ENCODE results near the gene CFHR5. TPM values are rescaled to one million over a fixed set of nuclear protein-coding genes. Genes with fewer than 3 reads are reported as not detected.

CFHR5 gene
- total and polyA plus RNA-seq, 4 donors = not detected

DNA sequence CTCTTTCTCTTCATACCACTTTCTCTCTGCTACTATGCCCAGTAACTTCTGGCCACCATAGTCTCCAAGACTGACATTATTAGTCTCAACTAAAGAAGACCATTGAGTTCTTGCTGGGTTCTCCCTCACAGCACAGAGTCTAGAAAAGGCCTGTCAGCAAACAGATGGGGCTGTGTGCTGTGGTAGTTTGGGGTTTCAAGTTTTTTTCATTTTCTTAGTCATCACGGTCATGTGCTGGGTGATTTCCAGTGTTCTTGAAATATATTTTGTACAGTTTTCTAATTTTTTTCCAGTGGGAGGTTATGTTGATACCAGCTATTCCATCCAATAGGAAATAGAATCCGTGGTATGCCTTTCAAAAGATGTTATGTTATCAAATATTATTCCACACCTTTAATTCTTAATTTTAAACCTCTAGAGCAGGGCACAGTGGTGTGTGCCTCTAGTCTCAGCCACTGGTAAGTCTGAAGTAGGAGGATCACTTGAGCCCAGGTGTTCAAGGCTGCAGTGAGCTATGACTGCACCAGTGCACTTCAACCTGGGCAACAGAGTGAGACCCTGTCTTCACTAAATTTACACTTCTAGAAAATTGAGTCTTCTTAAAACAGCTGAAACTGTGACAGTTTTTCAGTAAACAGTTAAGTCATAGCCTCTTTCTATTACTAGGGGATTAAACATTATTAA, 25.5 kb upstream of the CFHR5 start:
- 68 to 84% methylated on average over 2 of the region's 2 CpGs for WGBS, 2 donors
- Histone ChIP-seq H3K9me3 (ENCODE audit: control insufficient read depth in 4 of 4, insufficient read depth in 3 of 4, low read length in 3 of 4) (peaks cover 0 to 5% (median 0%) of the 10 kb centered on the region in 4 donors), H3K36me3 (ENCODE audit: control insufficient read depth in 4 of 4, insufficient read depth in 4 of 4, low read length in 4 of 4) (no peaks in the 10 kb centered on the region), H3K4me3 (no peak overlapping the region), H3K9ac (ENCODE audit: insufficient read depth in 1 of 2, low read length in 2 of 2) (no peak overlapping the region), H3K27me3 (ENCODE audit: control insufficient read depth in 3 of 3, insufficient read depth in 3 of 3, low read length in 2 of 3) (no peaks in the 10 kb centered on the region), H3K4me1 (ENCODE audit: control insufficient read depth in 5 of 5, insufficient read depth in 5 of 5, low read length in 5 of 5) (no peaks in the 10 kb centered on the region), H3K27ac (ENCODE audit: low read depth in 1 of 2, low read length in 1 of 2) (no peak overlapping the region)
- TF ChIP-seq, protein P1, sequence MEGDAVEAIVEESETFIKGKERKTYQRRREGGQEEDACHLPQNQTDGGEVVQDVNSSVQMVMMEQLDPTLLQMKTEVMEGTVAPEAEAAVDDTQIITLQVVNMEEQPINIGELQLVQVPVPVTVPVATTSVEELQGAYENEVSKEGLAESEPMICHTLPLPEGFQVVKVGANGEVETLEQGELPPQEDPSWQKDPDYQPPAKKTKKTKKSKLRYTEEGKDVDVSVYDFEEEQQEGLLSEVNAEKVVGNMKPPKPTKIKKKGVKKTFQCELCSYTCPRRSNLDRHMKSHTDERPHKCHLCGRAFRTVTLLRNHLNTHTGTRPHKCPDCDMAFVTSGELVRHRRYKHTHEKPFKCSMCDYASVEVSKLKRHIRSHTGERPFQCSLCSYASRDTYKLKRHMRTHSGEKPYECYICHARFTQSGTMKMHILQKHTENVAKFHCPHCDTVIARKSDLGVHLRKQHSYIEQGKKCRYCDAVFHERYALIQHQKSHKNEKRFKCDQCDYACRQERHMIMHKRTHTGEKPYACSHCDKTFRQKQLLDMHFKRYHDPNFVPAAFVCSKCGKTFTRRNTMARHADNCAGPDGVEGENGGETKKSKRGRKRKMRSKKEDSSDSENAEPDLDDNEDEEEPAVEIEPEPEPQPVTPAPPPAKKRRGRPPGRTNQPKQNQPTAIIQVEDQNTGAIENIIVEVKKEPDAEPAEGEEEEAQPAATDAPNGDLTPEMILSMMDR (IDR thresholded peaks at IDR 0.05; ENCODE audit: control extremely low read depth, extremely low read depth) = no peak
- ATAC-seq (ENCODE audit: insufficient read depth, low FRiP score) (no peak), DNase-seq (no peak)

DNA sequence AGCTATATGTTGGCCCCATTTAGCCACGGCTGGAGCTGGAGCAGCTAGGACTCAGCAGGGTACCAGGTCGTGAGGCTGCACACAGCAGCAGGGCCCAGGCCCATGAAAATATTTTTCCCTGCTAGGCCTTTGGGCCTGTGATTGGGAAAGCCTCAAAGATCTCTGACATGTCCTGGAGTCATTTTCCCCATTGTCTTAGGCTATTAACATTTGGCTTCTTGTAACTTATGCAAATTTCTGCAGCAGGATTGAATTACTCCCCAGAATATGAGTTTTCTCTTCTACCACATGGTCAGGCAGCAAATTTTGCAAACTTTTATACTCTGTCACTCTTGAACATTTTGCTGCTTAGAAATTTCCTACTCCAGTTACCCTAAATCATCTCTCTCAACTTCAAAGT, 22.6 kb upstream of the CFHR5 start:
- TF ChIP-seq, protein P1 (IDR thresholded peaks at IDR 0.05; ENCODE audit: control extremely low read depth, extremely low read depth) = no peak
- Histone ChIP-seq H3K4me3 (no peak overlapping the region), H3K27me3 (ENCODE audit: control insufficient read depth in 3 of 3, insufficient read depth in 3 of 3, low read length in 2 of 3) (no peaks in the 10 kb centered on the region), H3K27ac (ENCODE audit: low read depth in 1 of 2, low read length in 1 of 2) (no peak overlapping the region), H3K9ac (ENCODE audit: insufficient read depth in 1 of 2, low read length in 2 of 2) (no peak overlapping the region), H3K36me3 (ENCODE audit: control insufficient read depth in 4 of 4, insufficient read depth in 4 of 4, low read length in 4 of 4) (no peaks in the 10 kb centered on the region), H3K9me3 (ENCODE audit: control insufficient read depth in 4 of 4, insufficient read depth in 3 of 4, low read length in 3 of 4) (peaks cover 0 to 5% (median 0%) of the 10 kb centered on the region in 4 donors), H3K4me1 (ENCODE audit: control insufficient read depth in 5 of 5, insufficient read depth in 5 of 5, low read length in 5 of 5) (no peaks in the 10 kb centered on the region)
- no peak for DNase-seq
- no peak for ATAC-seq (ENCODE audit: insufficient read depth, low FRiP score)
- 75 to 82% methylated on average over 2 of the region's 2 CpGs for WGBS, 2 donors

DNA sequence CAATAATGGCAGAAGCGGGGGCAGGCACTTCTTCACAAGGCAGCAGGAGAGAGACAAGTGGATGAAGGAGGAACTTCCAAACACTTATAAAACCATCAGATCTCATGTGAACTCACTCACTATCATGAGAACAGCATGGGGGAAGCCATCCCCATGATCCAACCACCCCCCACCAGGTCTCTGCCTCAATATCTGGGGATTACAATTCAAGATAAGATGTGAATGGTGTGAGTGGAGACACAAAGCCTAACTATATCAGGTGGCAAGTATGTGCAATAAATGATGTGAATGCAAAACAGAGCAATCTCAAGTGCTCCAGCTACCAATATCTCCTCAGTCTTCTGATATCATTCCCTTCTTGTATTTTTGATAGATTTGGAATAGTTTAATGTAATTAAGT, 21.4 kb upstream of the CFHR5 start:
- TF ChIP-seq, protein P1 (IDR thresholded peaks at IDR 0.05; ENCODE audit: control extremely low read depth, extremely low read depth) = no peak
- Histone ChIP-seq H3K36me3 (ENCODE audit: control insufficient read depth in 4 of 4, insufficient read depth in 4 of 4, low read length in 4 of 4) (no peaks in the 10 kb centered on the region), H3K4me1 (ENCODE audit: control insufficient read depth in 5 of 5, insufficient read depth in 5 of 5, low read length in 5 of 5) (no peaks in the 10 kb centered on the region), H3K9ac (ENCODE audit: insufficient read depth in 1 of 2, low read length in 2 of 2) (no peak overlapping the region), H3K4me3 (no peak overlapping the region), H3K27ac (ENCODE audit: low read depth in 1 of 2, low read length in 1 of 2) (no peak overlapping the region), H3K27me3 (ENCODE audit: control insufficient read depth in 3 of 3, insufficient read depth in 3 of 3, low read length in 2 of 3) (no peaks in the 10 kb centered on the region), H3K9me3 (ENCODE audit: control insufficient read depth in 4 of 4, insufficient read depth in 3 of 4, low read length in 3 of 4) (peaks cover 0 to 5% (median 0%) of the 10 kb centered on the region in 4 donors)
- no peak for DNase-seq
- ATAC-seq (ENCODE audit: insufficient read depth, low FRiP score) = no peak
- 93 to 96% methylated on average over 1 of the region's 1 CpG for WGBS, 2 donors

DNA sequence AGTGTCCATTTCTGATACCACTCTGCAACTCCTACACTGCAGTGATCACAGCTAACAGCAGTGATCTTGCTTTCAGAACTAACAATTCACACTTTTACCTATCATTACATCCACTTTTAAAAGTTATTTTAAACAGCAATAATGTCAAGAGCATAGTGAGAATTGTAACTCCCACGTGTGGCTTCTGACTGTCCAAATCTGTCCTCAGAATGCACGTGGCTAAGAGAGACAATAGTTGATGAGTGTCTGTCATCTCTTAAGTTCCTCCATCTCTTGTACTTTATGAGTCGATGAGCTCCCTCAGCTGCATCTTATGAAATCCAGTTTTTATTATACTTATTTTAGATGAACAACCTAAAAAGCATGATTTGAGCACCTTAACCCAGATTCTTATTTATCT, 16.5 kb upstream of the CFHR5 start:
- Histone ChIP-seq H3K4me3 (no peak overlapping the region), H3K4me1 (ENCODE audit: control insufficient read depth in 5 of 5, insufficient read depth in 5 of 5, low read length in 5 of 5) (no peaks in the 10 kb centered on the region), H3K36me3 (ENCODE audit: control insufficient read depth in 4 of 4, insufficient read depth in 4 of 4, low read length in 4 of 4) (no peaks in the 10 kb centered on the region), H3K27me3 (ENCODE audit: control insufficient read depth in 3 of 3, insufficient read depth in 3 of 3, low read length in 2 of 3) (no peaks in the 10 kb centered on the region), H3K9me3 (ENCODE audit: control insufficient read depth in 4 of 4, insufficient read depth in 3 of 4, low read length in 3 of 4) (peaks cover 0 to 2% (median 0%) of the 10 kb centered on the region in 4 donors), H3K9ac (ENCODE audit: insufficient read depth in 1 of 2, low read length in 2 of 2) (no peak overlapping the region), H3K27ac (ENCODE audit: low read depth in 1 of 2, low read length in 1 of 2) (no peak overlapping the region)
- 65 to 79% methylated on average over 3 of the region's 3 CpGs for WGBS, 2 donors
- no peak for DNase-seq
- no peak for ATAC-seq (ENCODE audit: insufficient read depth, low FRiP score)
- TF ChIP-seq, protein P1 (IDR thresholded peaks at IDR 0.05; ENCODE audit: control extremely low read depth, extremely low read depth) = no peak

Data from lung (tissue), 12 donors.